GM12874 (cell line): ENCODE data around the gene CHN1.

Experiments used
- CTCF ChIP-seq: IDR thresholded peaks from 2 replicates; pipeline ENCODE4 v1.5.1; 2011; ENCODE audit warnings: low read depth, mild to moderate bottlenecking, control low read depth, low read length, moderate library complexity; ENCODE audit not compliant: insufficient read depth

CHN1 gene

GRCh38 chr2:174791020-174791419 is 214.2 kb downstream of the CHN1 start:
- no peak for TF ChIP-seq CTCF

- TF ChIP-seq CTCF = no peak
These were observed 216.2 kb downstream of the CHN1 start for GRCh38 chr2:174789001-174789400.

- no peak for TF ChIP-seq CTCF
These were observed 216.8 kb downstream of the CHN1 start for GRCh38 chr2:174788291-174788929.

GRCh38 chr2:174787487-174788205 is 217.5 kb downstream of the CHN1 start:
- TF ChIP-seq CTCF = no peak

GRCh38 chr2:174786066-174786725 is 219.0 kb downstream of the CHN1 start:
- TF ChIP-seq CTCF = no peak

- no peak for TF ChIP-seq CTCF
These were observed 219.7 kb downstream of the CHN1 start for GRCh38 chr2:174785481-174785880.

- TF ChIP-seq CTCF = no peak
These were observed 220.3 kb downstream of the CHN1 start for GRCh38 chr2:174784909-174785308.
